Stimulated activated naive CD4-positive, alpha-beta T cell (primary cell): Measurements from ENCODE around the gene TMEM218.
"Not testable (repeated sequence)": the region's sequence is repeated elsewhere in the genome, so short reads cannot be mapped to it uniquely, and the experiment has no call there.

Source experiments
- DNase-seq, 6 experiments: peaks; one replicate each; lab custom pipeline; 2025; lab: John Stamatoyannopoulos, UW

TMEM218 gene

GRCh38 chr11:125090151-125090550 lies 21.3 kb downstream of the TMEM218 start:
- not testable (repeated sequence) for DNase-seq

- not testable (repeated sequence) for DNase-seq
These were observed 21.9 kb downstream of the TMEM218 start for GRCh38 chr11:125089481-125089880.

- no peak for DNase-seq
These were observed 22.6 kb downstream of the TMEM218 start for GRCh38 chr11:125088576-125089455.

- DNase-seq = no peak
These were observed 23.3 kb downstream of the TMEM218 start for GRCh38 chr11:125088123-125088522.

- no peak for DNase-seq
These were observed 24.7 kb downstream of the TMEM218 start for GRCh38 chr11:125086633-125087296.

GRCh38 chr11:125085301-125086081 lies 25.9 kb downstream of the TMEM218 start:
- no peak for DNase-seq

- DNase-seq = no peak
These were observed 26.6 kb downstream of the TMEM218 start for GRCh38 chr11:125084761-125085231.

- no peak for DNase-seq
These were observed 27.4 kb downstream of the TMEM218 start for GRCh38 chr11:125084057-125084416.

- DNase-seq = no peak
These were observed 27.9 kb downstream of the TMEM218 start for GRCh38 chr11:125083312-125084056.

- DNase-seq = no peak
These were observed 28.7 kb downstream of the TMEM218 start for GRCh38 chr11:125082611-125083311.

- no peak for DNase-seq
These were observed 29.4 kb downstream of the TMEM218 start for GRCh38 chr11:125082040-125082439.

GRCh38 chr11:125081098-125081798 lies 30.2 kb downstream of the TMEM218 start:
- DNase-seq = no peak

- DNase-seq = no peak
These were observed 30.9 kb downstream of the TMEM218 start for GRCh38 chr11:125080531-125080911.

GRCh38 chr11:125079878-125080530 lies 31.4 kb downstream of the TMEM218 start:
- DNase-seq = no peak

GRCh38 chr11:125079151-125079877 lies 32.1 kb downstream of the TMEM218 start:
- DNase-seq = no peak

GRCh38 chr11:125078516-125079140 lies 32.8 kb downstream of the TMEM218 start:
- no peak for DNase-seq

- DNase-seq = no peak
These were observed 33.4 kb downstream of the TMEM218 start for GRCh38 chr11:125078016-125078415.

- DNase-seq = no peak
These were observed 35.0 kb downstream of the TMEM218 start for GRCh38 chr11:125076378-125076945.
